ENCODE measurements around the gene ADGRL3.

- TF ChIP-seq CTCF (IDR thresholded peaks at IDR 0.05) = no peak
- TF ChIP-seq EP300 (IDR thresholded peaks at IDR 0.05) = no peak
Measured at GRCh38 chr4:61603086-61603485, 403.0 kb downstream of the ADGRL3 start.
